GM12874 (cell line): ENCODE measurements around the gene ZNF860.

Experiments used
- CTCF ChIP-seq: IDR thresholded peaks from 2 replicates; pipeline ENCODE4 v1.5.1; 2011; ENCODE audit warnings: low read depth, mild to moderate bottlenecking, control low read depth, low read length, moderate library complexity; ENCODE audit not compliant: insufficient read depth

Gene ZNF860

DNA sequence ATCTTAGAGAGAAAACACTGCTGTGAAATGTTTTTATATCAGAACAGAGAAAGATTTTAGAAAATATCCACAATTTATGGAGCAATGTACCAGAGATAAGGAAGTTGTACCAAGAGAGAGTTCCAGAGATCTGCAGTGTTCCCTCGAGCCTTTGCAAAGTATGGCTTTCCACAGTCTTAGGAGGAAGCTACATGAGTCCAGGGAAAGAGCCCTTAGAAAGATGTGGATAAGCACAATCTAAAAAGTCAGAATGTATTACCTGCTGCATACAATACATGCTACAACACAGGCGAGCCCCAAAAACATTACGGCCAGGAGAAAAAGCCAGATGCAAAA is 56.4 kb downstream of the ZNF860 start:
- TF ChIP-seq CTCF = no peak

- TF ChIP-seq CTCF = no peak
These were observed 59.8 kb downstream of the ZNF860 start for GRCh38 chr3:32041316-32041715.
